ENCODE data around the gene DOCK9.

DNA sequence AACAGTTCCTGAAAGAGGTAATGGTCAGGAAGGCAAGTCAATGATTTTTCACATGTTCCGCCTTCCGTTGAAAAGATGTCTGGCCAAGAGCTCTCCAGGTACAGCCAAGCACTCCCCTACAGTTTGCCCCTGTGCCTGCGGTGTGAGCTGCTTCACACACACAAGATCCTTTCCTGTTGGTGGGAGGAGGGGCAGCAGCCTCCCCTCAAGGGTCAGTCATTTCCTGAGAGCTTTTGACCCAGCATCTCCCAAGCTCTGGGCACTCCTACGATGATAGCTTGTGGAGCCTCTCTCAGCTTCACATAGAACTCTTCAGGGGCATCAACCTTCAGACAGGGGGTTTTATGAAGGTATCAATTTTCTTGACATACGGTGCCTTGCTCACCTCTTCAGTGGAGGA, 86.9 kb downstream of the DOCK9 start:
- TF ChIP-seq, protein P1, sequence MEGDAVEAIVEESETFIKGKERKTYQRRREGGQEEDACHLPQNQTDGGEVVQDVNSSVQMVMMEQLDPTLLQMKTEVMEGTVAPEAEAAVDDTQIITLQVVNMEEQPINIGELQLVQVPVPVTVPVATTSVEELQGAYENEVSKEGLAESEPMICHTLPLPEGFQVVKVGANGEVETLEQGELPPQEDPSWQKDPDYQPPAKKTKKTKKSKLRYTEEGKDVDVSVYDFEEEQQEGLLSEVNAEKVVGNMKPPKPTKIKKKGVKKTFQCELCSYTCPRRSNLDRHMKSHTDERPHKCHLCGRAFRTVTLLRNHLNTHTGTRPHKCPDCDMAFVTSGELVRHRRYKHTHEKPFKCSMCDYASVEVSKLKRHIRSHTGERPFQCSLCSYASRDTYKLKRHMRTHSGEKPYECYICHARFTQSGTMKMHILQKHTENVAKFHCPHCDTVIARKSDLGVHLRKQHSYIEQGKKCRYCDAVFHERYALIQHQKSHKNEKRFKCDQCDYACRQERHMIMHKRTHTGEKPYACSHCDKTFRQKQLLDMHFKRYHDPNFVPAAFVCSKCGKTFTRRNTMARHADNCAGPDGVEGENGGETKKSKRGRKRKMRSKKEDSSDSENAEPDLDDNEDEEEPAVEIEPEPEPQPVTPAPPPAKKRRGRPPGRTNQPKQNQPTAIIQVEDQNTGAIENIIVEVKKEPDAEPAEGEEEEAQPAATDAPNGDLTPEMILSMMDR (IDR thresholded peaks at IDR 0.05; ENCODE audit: insufficient read depth, low read depth, low read length), result no peak
- TF ChIP-seq EZH2 (IDR thresholded peaks at IDR 0.05; ENCODE audit: insufficient read depth, low read length), result no peak
